PC-9 (cell line): Measurements from ENCODE around the gene R3HCC1L. TPM values are rescaled to one million over a fixed set of nuclear protein-coding genes. Genes with fewer than 3 reads are reported as not detected.
A peak's percentile ranks its signal among the peaks of the same experiment; 100 is the strongest.

Source experiments
- BruUV-seq: library from RNA; stranded (reverse); fragments of 400-500 nt; replicated peaks from 2 replicates; lab custom pipeline; 2021; lab: Mats Ljungman, UMichigan
- CTCF ChIA-PET: fragments of 300-600 bp; sonication (Branson Sonifier 250); formaldehyde crosslinking; loops from one replicate; lab custom pipeline; 2022; ENCODE audit warnings: antibody characterized with exemption; lab: Charles Lee
- POLR2A ChIA-PET: fragments of 300-600 bp; sonication (Branson Sonifier 250); formaldehyde crosslinking; loops from one replicate; lab custom pipeline; 2022; ENCODE audit warnings: antibody characterized with exemption; ENCODE audit not compliant: unreplicated experiment; lab: Charles Lee
- DNase-seq, 2 experiments: peaks; one replicate each; pipeline versions ENCODE4 v3.0.0 to v3.0.0-alpha.2; 2015 to 2022; ENCODE audit warnings: mixed read lengths in 1 of 2
- H2AFZ ChIP-seq: fragments of 200-600 bp; sonication (generic); 2 replicates; pipeline ENCODE4 v1.8.1; 2017; ENCODE audit warnings: antibody characterized with exemption
- H3F3A ChIP-seq: fragments of 200-600 bp; sonication (generic); 2 replicates; pipeline ENCODE4 v1.8.1; 2017; ENCODE audit warnings: antibody characterized with exemption, mild to moderate bottlenecking, low read depth; ENCODE audit not compliant: insufficient read depth
- H3K27ac ChIP-seq: fragments of 200-600 bp; sonication (generic); 2 replicates; pipeline ENCODE4 v1.6.1; 2016; ENCODE audit warnings: mixed run types
- H3K27me3 ChIP-seq: fragments of 200-600 bp; sonication (generic); 2 replicates; pipeline ENCODE4 v1.6.1; 2016; ENCODE audit warnings: low read depth, mixed run types; ENCODE audit not compliant: insufficient read depth
- H3K36me3 ChIP-seq: fragments of 200-600 bp; sonication (generic); 2 replicates; pipeline ENCODE4 v1.6.1; 2016; ENCODE audit warnings: low read depth, mixed run types
- H3K4me1 ChIP-seq: fragments of 200-600 bp; sonication (generic); replicated peaks from 2 replicates; pipeline ENCODE4 v1.6.1; 2016; ENCODE audit warnings: mixed run types; ENCODE audit not compliant: insufficient read depth
- H3K4me2 ChIP-seq: fragments of 200-600 bp; sonication (generic); 2 replicates; pipeline ENCODE4 v1.6.1; 2017; ENCODE audit warnings: mixed run types
- H3K4me3 ChIP-seq: fragments of 200-600 bp; sonication (generic); 2 replicates; pipeline ENCODE4 v1.6.1; 2016; ENCODE audit warnings: mixed run types
- H3K79me2 ChIP-seq: fragments of 200-600 bp; sonication (generic); 2 replicates; pipeline ENCODE4 v1.6.1; 2017; ENCODE audit warnings: low read depth, mixed run types
- H3K9me2 ChIP-seq: fragments of 200-600 bp; sonication (generic); 2 replicates; pipeline ENCODE4 v1.8.1; 2017; ENCODE audit warnings: mild to moderate bottlenecking; ENCODE audit not compliant: insufficient read depth
- H3K9me3 ChIP-seq: fragments of 200-600 bp; sonication (generic); 2 replicates; pipeline ENCODE4 v1.8.1; 2016; ENCODE audit warnings: low read depth; ENCODE audit not compliant: insufficient read depth
- H4K20me1 ChIP-seq: fragments of 200-600 bp; sonication (generic); 2 replicates; pipeline ENCODE4 v1.8.1; 2017; ENCODE audit not compliant: insufficient read depth
- CTCF ChIP-seq: fragments of 200-600 bp; sonication (generic); conservative IDR thresholded peaks from 2 replicates; pipeline ENCODE4 v1.6.1; 2017; ENCODE audit warnings: mixed run types, antibody characterized with exemption, mild to moderate bottlenecking, moderate library complexity
- EZH2 ChIP-seq: fragments of 200-600 bp; sonication (generic); IDR thresholded peaks from 2 replicates; pipeline ENCODE4 v1.8.0; 2017; ENCODE audit warnings: antibody characterized with exemption, low read depth
- intact Hi-C: fragments of 100-400 bp; cut with micrococcal nuclease; formaldehyde crosslinking; loops from one replicate; pipeline ENCODE4 v1.10.0; 2022; ENCODE audit not compliant: unreplicated experiment
- total RNA-seq: library from RNA; stranded (reverse); gene quantifications from 2 replicates; pipeline ENCODE4 v1.2.3, GENCODE V29; 2021

R3HCC1L gene
- total RNA-seq, 1 experiment from 2014 or later, result 7.0 TPM

GRCh38 chr10:98169379-98169778 is 34.9 kb downstream of the R3HCC1L start:
- no peaks in the 10 kb centered on the region for H3K27me3 ChIP-seq
- H3F3A ChIP-seq, result no peaks in the 10 kb centered on the region
- no peak overlapping the region for H3K27ac ChIP-seq
- no peak overlapping the region for H2AFZ ChIP-seq
- TF ChIP-seq EZH2, result no peak
- no peak for TF ChIP-seq CTCF
- no peaks in the 10 kb centered on the region for H3K79me2 ChIP-seq
- CTCF ChIA-PET, result interaction anchor here (0.5 kb wide), 1 partner anchor 340 kb away, joined by 3 read pairs; no protein-coding TSS in a partner anchor
- no peak overlapping the region for H3K4me2 ChIP-seq
- peaks cover 5% of the 10 kb centered on the region; the same call in 1 of the 2 replicates for H4K20me1 ChIP-seq
- BruUV-seq, result no TSS peak
- H3K4me3 ChIP-seq, result no peak overlapping the region
- H3K4me1 ChIP-seq, result no peaks in the 10 kb centered on the region
- DNase-seq, result no peak
- no peaks in the 10 kb centered on the region for H3K9me2 ChIP-seq
- H3K36me3 ChIP-seq, result no peaks in the 10 kb centered on the region
- POLR2A ChIA-PET, result no interaction called here
- intact Hi-C loops, result no loop called here
- H3K9me3 ChIP-seq, result no peaks in the 10 kb centered on the region

- TF ChIP-seq CTCF, result peak; percentile 77
- TF ChIP-seq EZH2, result no peak
- Histone ChIP-seq H3K4me3 (no peak overlapping the region), H3K79me2 (no peaks in the 10 kb centered on the region), H3K36me3 (no peaks in the 10 kb centered on the region), H3K9me2 (no peaks in the 10 kb centered on the region), H3K9me3 (no peaks in the 10 kb centered on the region), H3K27ac (no peak overlapping the region), H2AFZ (no peak overlapping the region), H3K4me1 (no peaks in the 10 kb centered on the region), H3K27me3 (no peaks in the 10 kb centered on the region), H3F3A (no peaks in the 10 kb centered on the region), H4K20me1 (peaks cover 5% of the 10 kb centered on the region; the same call in 1 of the 2 replicates), H3K4me2 (no peak overlapping the region)
- no TSS peak for BruUV-seq
- ChIA-PET CTCF (interaction anchor here (0.9 kb wide), 1 partner anchor 139 kb away, joined by 4 read pairs; no protein-coding TSS in a partner anchor), POLR2A (interaction anchor here (0.6 kb wide), 1 partner anchor 276 kb away, joined by 5 read pairs; no protein-coding TSS in a partner anchor)
- peak; percentile 27 to 36 for DNase-seq
- intact Hi-C loops, result loop anchor here (1.0 kb wide), 1 partner anchor 139 kb away; no protein-coding TSS in a partner anchor
These were observed 36.0 kb downstream of the R3HCC1L start for GRCh38 chr10:98170249-98171117.

GRCh38 chr10:98172073-98172472 is 37.6 kb downstream of the R3HCC1L start:
- Histone ChIP-seq H3K4me1 (no peaks in the 10 kb centered on the region), H3K27ac (no peak overlapping the region), H2AFZ (no peak overlapping the region), H3K79me2 (no peaks in the 10 kb centered on the region), H3K4me2 (no peak overlapping the region), H3K36me3 (no peaks in the 10 kb centered on the region), H3K9me2 (no peaks in the 10 kb centered on the region), H3K4me3 (no peak overlapping the region), H4K20me1 (peaks cover 5% of the 10 kb centered on the region; the same call in 1 of the 2 replicates), H3K9me3 (no peaks in the 10 kb centered on the region), H3F3A (no peaks in the 10 kb centered on the region), H3K27me3 (no peaks in the 10 kb centered on the region)
- ChIA-PET CTCF (no interaction called here), POLR2A (no interaction called here)
- BruUV-seq, result no TSS peak
- TF ChIP-seq CTCF (no peak), EZH2 (no peak)
- DNase-seq, result no peak
- intact Hi-C loops, result no loop called here
